Fibroblast of gingiva (primary cell): ENCODE results near the gene DHCR7.

Experiments used
- DNase-seq: peaks from one replicate; pipeline ENCODE4 v3.0.0-alpha.2; 2011; ENCODE audit warnings: low read depth

Gene DHCR7

GRCh38 chr11:71410363-71410966 lies 37.7 kb downstream of the DHCR7 start:
- DNase-seq, result no peak

- DNase-seq, result no peak
Observed at GRCh38 chr11:71408826-71409225, 39.4 kb downstream of the DHCR7 start.

- DNase-seq, result no peak
Observed at GRCh38 chr11:71407356-71407755, 40.8 kb downstream of the DHCR7 start.

- DNase-seq, result no peak
Observed at GRCh38 chr11:71406681-71407080, 41.5 kb downstream of the DHCR7 start.

- DNase-seq, result no peak
Observed at GRCh38 chr11:71404209-71404608, 44.0 kb downstream of the DHCR7 start.

GRCh38 chr11:71402878-71403277 lies 45.3 kb downstream of the DHCR7 start:
- DNase-seq, result no peak

- DNase-seq, result no peak
Observed at GRCh38 chr11:71400216-71400615, 48.0 kb downstream of the DHCR7 start.

- DNase-seq, result no peak
Observed at GRCh38 chr11:71399341-71399740, 48.9 kb downstream of the DHCR7 start.

GRCh38 chr11:71397961-71398360 lies 50.2 kb downstream of the DHCR7 start:
- no peak for DNase-seq

- no peak for DNase-seq
Observed at GRCh38 chr11:71397331-71397860, 50.8 kb downstream of the DHCR7 start.

GRCh38 chr11:71396548-71397123 lies 51.6 kb downstream of the DHCR7 start:
- no peak for DNase-seq

- no peak for DNase-seq
Observed at GRCh38 chr11:71395774-71396173, 52.4 kb downstream of the DHCR7 start.

GRCh38 chr11:71395263-71395560 lies 53.0 kb downstream of the DHCR7 start:
- DNase-seq, result no peak

GRCh38 chr11:71393283-71393682 lies 54.9 kb downstream of the DHCR7 start:
- DNase-seq, result no peak

- no peak for DNase-seq
Observed at GRCh38 chr11:71391796-71392195, 56.4 kb downstream of the DHCR7 start.

GRCh38 chr11:71391352-71391751 lies 56.8 kb downstream of the DHCR7 start:
- DNase-seq, result no peak

GRCh38 chr11:71388637-71389235 lies 59.5 kb downstream of the DHCR7 start:
- no peak for DNase-seq

GRCh38 chr11:71387784-71388636 lies 60.2 kb downstream of the DHCR7 start:
- DNase-seq, result no peak

GRCh38 chr11:71387200-71387599 lies 61.0 kb downstream of the DHCR7 start:
- DNase-seq, result no peak

GRCh38 chr11:71386202-71386601 lies 62.0 kb downstream of the DHCR7 start:
- DNase-seq, result no peak

- DNase-seq, result no peak
Observed at GRCh38 chr11:71385091-71385490, 63.1 kb downstream of the DHCR7 start.

GRCh38 chr11:71384561-71384960 lies 63.6 kb downstream of the DHCR7 start:
- DNase-seq, result no peak
